Esophagus muscularis mucosa (tissue), 3 donors: ENCODE results near the gene PACSIN2.

Source experiments
- CTCF ChIP-seq, 3 experiments: fragments of 200-600 bp in 2 of 3; fragments of 450-650 bp in 1 of 3; sonication (generic) in 2 of 3; IDR thresholded peaks; one replicate each; pipeline ENCODE4 v1.5.1; 2017 to 2019; ENCODE audit warnings: antibody characterized with exemption in 3 of 3, mild to moderate bottlenecking in 2 of 3, moderate library complexity in 1 of 3
- POLR2A ChIP-seq: fragments of 450-650 bp; IDR thresholded peaks from one replicate; pipeline ENCODE4 v1.6.1; 2017; ENCODE audit warnings: antibody characterized with exemption, moderate library complexity, mild to moderate bottlenecking, low read depth
- POLR2AphosphoS5 ChIP-seq, 2 donors: sonication (generic); formaldehyde crosslinking; IDR thresholded peaks; one replicate each; pipeline ENCODE4 v1.6.1; 2017; ENCODE audit warnings: antibody characterized with exemption in 2 of 2

GRCh38 chr22:42930810-42931420 is 84.0 kb downstream of the PACSIN2 start:
- TF ChIP-seq POLR2AphosphoS5 (IDR thresholded peaks at IDR 0.05) (peak; percentile 54 to 58), CTCF (IDR thresholded peaks at IDR 0.05) (peak; percentile 23 to 54 (median 36)), POLR2A (no peak)
